Mucosa of descending colon (tissue), 3 donors: ENCODE data around the gene SEPTIN10. TPM values are rescaled to one million over a fixed set of nuclear protein-coding genes. Genes with fewer than 3 reads are reported as not detected.

Experiments
- ATAC-seq: fragments of 200-7000 bp; cut with Tn5 transposase; one replicate; pipeline ENCODE4 v1.9.1; 2020; ENCODE audit warnings: mild to moderate bottlenecking, moderate library complexity
- DNase-seq, 3 donors: peaks; one replicate each; pipeline ENCODE4 v3.0.0-alpha.2; 2020
- H3K36me3 ChIP-seq: fragments of 200-600 bp; one replicate; pipeline ENCODE4 v1.8.0; 2021; ENCODE audit warnings: low read depth, mild to moderate bottlenecking
- H3K4me1 ChIP-seq: fragments of 200-600 bp; one replicate; pipeline ENCODE4 v1.8.0; 2021; ENCODE audit warnings: low read depth, mild to moderate bottlenecking
- H3K4me3 ChIP-seq: fragments of 200-600 bp; one replicate; pipeline ENCODE4 v1.8.0; 2021; ENCODE audit warnings: mild to moderate bottlenecking
- H3K9me3 ChIP-seq: fragments of 200-600 bp; one replicate; pipeline ENCODE4 v1.8.0; 2021; ENCODE audit warnings: mild to moderate bottlenecking
- intact Hi-C, 2 donors: fragments of 100-400 bp; cut with DNase I in 1 of 2; cut with micrococcal nuclease in 1 of 2; formaldehyde crosslinking; loops; one replicate each; pipeline versions ENCODE4 v1.11.0 to v1.11.1; 2022; cut with DNase I, micrococcal nuclease
- total RNA-seq, 3 donors: library from RNA; stranded (reverse); fragmentation: NEBNext Ultra II Directional in 2 of 3; extraction: Animal tissue kit (Norgen Biotek cat#: 25700) in 2 of 3; gene quantifications; one replicate each; pipeline versions ENCODE4 v1.2.1 to v1.2.4, GENCODE V29; 2021 to 2023
- TF ChIP-seq, protein P1 (sequence below): fragments of 200-600 bp; IDR thresholded peaks from one replicate; pipeline ENCODE4 v1.8.0; 2022; ENCODE audit warnings: antibody characterized with exemption, mild to moderate bottlenecking
- donor health status: DM: no; HTN: no; CAD: no; lungs with moderate emphysema.
- donor health status: DM: no; HTN: no; CAD: no.
- donor health status: DM: no; HTN: yes; CAD: no.

SEPTIN10 gene
- total RNA-seq, 3 donors from 2014 or later = 79.3 to 112 (median 84.1) TPM

DNA sequence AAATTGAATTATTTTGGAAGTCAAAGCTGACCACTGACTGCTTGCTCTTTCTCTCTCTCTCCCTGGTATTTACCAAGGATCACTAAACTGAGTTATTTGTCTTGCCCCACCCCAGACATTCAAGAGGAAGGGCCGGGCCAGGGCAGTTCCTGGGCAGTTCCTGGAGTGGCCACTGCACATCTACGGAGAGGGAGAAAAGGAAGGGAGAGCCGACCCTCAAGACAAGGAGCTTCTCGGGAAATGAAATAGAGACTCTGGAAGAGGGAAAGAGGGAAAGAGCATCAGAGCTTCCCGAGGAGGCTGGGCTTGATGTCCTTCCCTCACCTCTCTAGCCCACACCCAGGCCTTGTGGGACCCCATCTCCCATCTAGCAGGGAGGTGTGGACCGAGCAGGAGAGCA is 83.1 kb downstream of the SEPTIN10 start:
- TF ChIP-seq, protein P1, sequence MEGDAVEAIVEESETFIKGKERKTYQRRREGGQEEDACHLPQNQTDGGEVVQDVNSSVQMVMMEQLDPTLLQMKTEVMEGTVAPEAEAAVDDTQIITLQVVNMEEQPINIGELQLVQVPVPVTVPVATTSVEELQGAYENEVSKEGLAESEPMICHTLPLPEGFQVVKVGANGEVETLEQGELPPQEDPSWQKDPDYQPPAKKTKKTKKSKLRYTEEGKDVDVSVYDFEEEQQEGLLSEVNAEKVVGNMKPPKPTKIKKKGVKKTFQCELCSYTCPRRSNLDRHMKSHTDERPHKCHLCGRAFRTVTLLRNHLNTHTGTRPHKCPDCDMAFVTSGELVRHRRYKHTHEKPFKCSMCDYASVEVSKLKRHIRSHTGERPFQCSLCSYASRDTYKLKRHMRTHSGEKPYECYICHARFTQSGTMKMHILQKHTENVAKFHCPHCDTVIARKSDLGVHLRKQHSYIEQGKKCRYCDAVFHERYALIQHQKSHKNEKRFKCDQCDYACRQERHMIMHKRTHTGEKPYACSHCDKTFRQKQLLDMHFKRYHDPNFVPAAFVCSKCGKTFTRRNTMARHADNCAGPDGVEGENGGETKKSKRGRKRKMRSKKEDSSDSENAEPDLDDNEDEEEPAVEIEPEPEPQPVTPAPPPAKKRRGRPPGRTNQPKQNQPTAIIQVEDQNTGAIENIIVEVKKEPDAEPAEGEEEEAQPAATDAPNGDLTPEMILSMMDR = no peak
- Histone ChIP-seq H3K9me3 (no peaks in the 10 kb centered on the region), H3K36me3 (no peaks in the 10 kb centered on the region), H3K4me3 (no peak overlapping the region), H3K4me1 (peaks cover 4% of the 10 kb centered on the region)
- peak in 1 of 3 donors; percentile 25 for DNase-seq
- peak; percentile 67 for ATAC-seq
- intact Hi-C loops = no loop called here

DNA sequence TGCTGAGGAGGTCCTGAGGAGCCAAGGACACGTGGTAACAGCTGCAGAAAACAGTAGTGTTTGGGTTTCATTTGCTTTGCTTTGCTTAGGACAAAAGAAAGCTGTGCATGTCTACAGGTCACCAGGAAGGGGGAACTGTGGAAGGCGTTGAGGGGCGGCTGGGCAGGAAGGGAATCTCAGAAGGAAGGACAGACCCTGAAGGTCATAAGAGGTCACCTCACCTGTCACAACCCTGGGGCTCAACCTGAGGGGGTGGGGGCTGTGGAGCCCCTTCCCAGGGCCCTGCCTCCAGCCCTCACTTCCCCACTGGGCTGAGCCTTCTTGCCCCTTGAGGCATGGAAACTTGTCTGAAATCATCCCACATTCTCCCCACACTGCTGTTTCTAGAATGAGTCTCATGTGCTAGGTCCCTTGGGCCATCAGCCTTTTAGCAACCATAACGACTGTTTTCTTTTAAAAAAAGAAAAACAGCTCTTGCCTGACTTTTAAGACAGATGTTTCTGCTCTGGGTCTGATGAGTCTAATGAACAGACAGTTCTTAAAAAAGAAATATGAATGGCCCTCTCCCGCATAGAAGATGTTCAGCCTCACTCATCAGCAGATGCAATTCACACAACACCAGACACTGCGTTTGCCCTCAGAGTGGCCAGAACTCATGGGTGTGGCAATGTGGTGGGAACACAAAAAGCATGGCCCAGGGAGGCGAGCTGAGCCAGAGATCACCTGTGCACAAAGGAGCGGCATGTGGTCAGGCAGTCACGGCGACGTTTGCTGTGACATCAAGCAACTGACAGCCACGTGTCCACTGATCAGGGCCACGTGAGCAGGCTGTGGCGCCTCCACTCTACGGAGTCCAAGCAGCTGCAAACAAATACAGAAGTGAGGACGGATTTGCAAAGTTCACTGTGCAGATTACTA is 84.0 kb downstream of the SEPTIN10 start:
- no peaks in the 10 kb centered on the region for H3K9me3 ChIP-seq
- H3K4me3 ChIP-seq = no peak overlapping the region
- H3K36me3 ChIP-seq = no peaks in the 10 kb centered on the region
- intact Hi-C loops = no loop called here
- H3K4me1 ChIP-seq = peaks cover 4% of the 10 kb centered on the region
- no peak for ATAC-seq
- no peak for DNase-seq
- TF ChIP-seq, protein P1 = no peak

DNA sequence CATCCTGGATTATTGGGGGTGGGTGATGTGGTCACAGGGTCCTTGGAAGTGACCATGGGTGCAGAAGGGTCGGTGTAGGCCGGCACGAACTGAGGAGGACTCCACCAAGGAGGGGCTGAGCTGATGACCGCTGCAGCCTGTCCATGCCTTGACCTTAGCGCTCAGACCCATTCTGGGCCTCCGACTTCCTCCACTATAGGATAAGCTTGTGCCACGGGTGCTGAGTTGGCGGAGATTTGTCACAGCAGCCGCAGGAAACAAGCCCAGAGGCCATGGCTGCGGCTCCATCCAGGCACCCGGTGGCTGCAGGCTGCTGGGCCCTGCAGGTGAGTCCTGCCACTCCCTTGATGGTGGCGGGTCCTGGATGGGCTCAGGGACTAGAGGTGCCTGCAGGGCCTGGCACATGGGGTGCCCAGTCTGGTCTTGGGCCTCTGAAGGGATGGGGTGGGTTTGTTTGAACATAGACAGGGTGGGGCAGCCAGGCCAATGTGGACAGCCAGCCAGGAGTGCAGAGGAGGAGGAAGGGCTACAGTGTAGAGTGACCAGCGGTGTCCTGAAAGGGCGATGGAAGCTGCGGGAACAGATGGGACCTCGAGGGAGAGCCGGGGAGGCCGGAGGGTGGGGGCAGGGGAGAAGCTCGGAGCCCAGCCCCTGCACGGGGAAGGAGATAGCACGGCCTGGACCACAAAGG is 84.8 kb downstream of the SEPTIN10 start:
- Histone ChIP-seq H3K4me3 (no peak overlapping the region), H3K4me1 (peaks cover 4% of the 10 kb centered on the region), H3K36me3 (no peaks in the 10 kb centered on the region), H3K9me3 (no peaks in the 10 kb centered on the region)
- TF ChIP-seq, protein P1 = no peak
- DNase-seq (no peak), ATAC-seq (no peak)
- intact Hi-C loops = no loop called here

DNA sequence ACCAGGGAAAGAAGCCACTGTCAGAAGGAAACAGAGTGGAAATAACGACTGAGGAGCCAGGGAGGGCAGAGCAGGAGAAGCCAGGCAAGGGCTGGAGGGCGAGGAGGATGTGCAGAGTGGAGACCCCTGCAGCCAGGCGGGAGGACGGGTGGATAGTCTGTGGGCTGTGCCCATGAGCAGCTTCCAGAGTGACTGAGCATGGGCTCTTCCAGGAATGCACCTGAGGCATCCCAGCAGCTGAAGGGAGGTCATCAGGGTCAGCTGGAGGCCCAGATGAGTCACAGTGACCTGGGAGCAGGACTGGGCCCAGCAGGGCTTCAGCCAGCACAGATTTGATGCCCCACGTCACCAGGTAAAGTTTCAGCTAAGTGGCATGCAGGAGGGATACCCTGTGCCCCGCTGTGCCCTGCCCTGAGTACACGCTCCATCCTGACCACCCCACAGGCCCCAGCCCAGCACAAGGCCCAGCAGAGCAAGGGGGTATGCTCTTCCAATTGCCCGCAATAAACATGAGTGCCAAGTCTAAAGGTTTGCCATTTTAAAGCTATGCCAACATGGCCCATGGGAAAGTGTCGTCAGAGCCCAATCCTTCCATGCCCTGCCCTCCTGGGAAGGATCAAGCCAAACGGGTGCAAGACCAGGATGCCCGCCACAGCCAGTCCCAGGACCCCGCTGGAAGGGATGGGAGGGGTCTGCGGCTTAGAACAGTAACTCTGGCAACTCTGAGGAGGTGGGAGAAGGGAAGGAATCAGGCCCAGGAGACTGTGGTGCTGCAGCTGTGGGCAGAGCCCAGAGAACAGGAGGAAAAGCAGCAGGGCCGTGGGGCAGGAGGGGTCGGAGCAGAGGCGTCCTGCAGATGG is 85.7 kb downstream of the SEPTIN10 start:
- Histone ChIP-seq H3K9me3 (no peaks in the 10 kb centered on the region), H3K4me3 (no peak overlapping the region), H3K36me3 (no peaks in the 10 kb centered on the region), H3K4me1 (peaks cover 4% of the 10 kb centered on the region)
- intact Hi-C loops = no loop called here
- DNase-seq (no peak), ATAC-seq (no peak)
- TF ChIP-seq, protein P1 = no peak

DNA sequence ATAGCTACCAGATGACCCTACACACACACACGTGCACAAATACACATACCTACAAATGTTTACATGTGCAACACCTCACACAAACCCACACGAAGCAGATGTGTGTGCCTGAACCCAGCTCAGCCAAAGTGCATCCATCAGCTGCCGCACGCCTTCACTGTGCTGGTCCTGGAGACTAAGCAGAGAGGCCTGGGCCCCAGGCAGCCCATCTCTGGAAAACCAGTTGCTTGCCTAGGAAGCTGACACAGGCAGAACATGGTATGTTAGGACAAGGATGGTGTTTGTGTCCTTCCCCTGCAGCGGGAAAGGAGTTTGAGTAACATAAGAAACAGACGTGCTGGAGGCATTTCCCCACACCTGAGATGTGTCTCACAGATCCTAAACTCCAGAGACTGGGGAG is 86.7 kb downstream of the SEPTIN10 start:
- DNase-seq (no peak), ATAC-seq (no peak)
- no peak overlapping the region for H3K4me3 ChIP-seq
- TF ChIP-seq, protein P1 = no peak
- H3K36me3 ChIP-seq = no peaks in the 10 kb centered on the region
- peaks cover 4% of the 10 kb centered on the region for H3K4me1 ChIP-seq
- H3K9me3 ChIP-seq = no peaks in the 10 kb centered on the region
- intact Hi-C loops = no loop called here
